ENCODE measurements around the gene AP3S1.
"Not testable (repeated sequence)": the region's sequence is repeated elsewhere in the genome, so short reads cannot be mapped to it uniquely, and the experiment has no call there.

AP3S1 gene

GRCh38 chr5:115816226-115817081 is 25.3 kb upstream of the AP3S1 start, which contains the start of gene CDO1:
Gene CDO1, minus strand, starts transcription at chr5:115816659. Its CDS starts 262 bp downstream, at chr5:115816397.
- peak; percentile 78 for DNase-seq
- H3K27ac ChIP-seq (ENCODE audit: low read depth, low read length), result no peak within 1 kb of the TSS

GRCh38 chr5:115817386-115817785 is 24.3 kb upstream of the AP3S1 start:
- H3K56ac ChIP-seq (ENCODE audit: low read length), result no peak overlapping the region
- H3K27me3 ChIP-seq (ENCODE audit: insufficient read depth, low read length, poor library complexity), result peaks cover 7% of the 10 kb centered on the region
- WGBS (ENCODE audit: extremely low coverage, insufficient coverage, low lambda C conversion rate), result no CpG with 5 or more reads among the region's 7 CpGs
- H3K9ac ChIP-seq (ENCODE audit: low read length), result no peak overlapping the region
- H3K27ac ChIP-seq (ENCODE audit: low read depth, low read length), result no peak overlapping the region
- H4K5ac ChIP-seq (ENCODE audit: low read length), result no peak overlapping the region
- no peak overlapping the region for H3K4ac ChIP-seq (ENCODE audit: low read depth, low read length)
- H3K4me1 ChIP-seq (ENCODE audit: control insufficient read depth, low read depth, low read length), result no peaks in the 10 kb centered on the region
- no peaks in the 10 kb centered on the region for H3K36me3 ChIP-seq (ENCODE audit: control insufficient read depth, insufficient read depth, low read length)
- no peak overlapping the region for H3K4me2 ChIP-seq (ENCODE audit: low read length)
- no peak overlapping the region for H2AK5ac ChIP-seq (ENCODE audit: low read length)
- H3K23ac ChIP-seq (ENCODE audit: low read length), result no peak overlapping the region
- H3K79me1 ChIP-seq (ENCODE audit: low read length), result no peaks in the 10 kb centered on the region
- H2BK120ac ChIP-seq (ENCODE audit: low read depth, low read length), result no peak overlapping the region
- no peak overlapping the region for H2BK15ac ChIP-seq (replicated peaks; ENCODE audit: low read depth)
- H3K4me3 ChIP-seq (ENCODE audit: low read length), result no peak overlapping the region
- H4K8ac ChIP-seq (ENCODE audit: low read depth, low read length), result no peak overlapping the region
- DNase-seq, result no peak
- no peaks in the 10 kb centered on the region for H3K79me2 ChIP-seq (ENCODE audit: control insufficient read depth, insufficient read depth, low read length)
- H2BK5ac ChIP-seq (ENCODE audit: low read length), result no peak overlapping the region
- no peak overlapping the region for H3K18ac ChIP-seq (ENCODE audit: low read length)

More at GRCh38 chr5:115816226-115817081, 25.3 kb upstream of the AP3S1 start, which contains the start of gene CDO1:
- Histone ChIP-seq H3K4ac (ENCODE audit: low read depth, low read length) (no peak within 1 kb of the TSS), H3K9ac (ENCODE audit: low read length) (peak within 1 kb of the TSS; percentile 75), H2BK15ac (replicated peaks; ENCODE audit: low read depth) (no peak within 1 kb of the TSS), H3K4me2 (ENCODE audit: low read length) (peak within 1 kb of the TSS; percentile 87), H4K5ac (ENCODE audit: low read length) (no peak within 1 kb of the TSS), H3K4me3 (ENCODE audit: low read length) (peak within 1 kb of the TSS; percentile 61), H3K56ac (ENCODE audit: low read length) (peak within 1 kb of the TSS; percentile 83), H3K23ac (ENCODE audit: low read length) (no peak within 1 kb of the TSS), H2BK120ac (ENCODE audit: low read depth, low read length) (no peak within 1 kb of the TSS), H3K79me1 (ENCODE audit: low read length) (no peaks in the 10 kb centered on the region), H3K79me2 (ENCODE audit: control insufficient read depth, insufficient read depth, low read length) (no peaks in the 10 kb centered on the region), H2AK5ac (ENCODE audit: low read length) (no peak within 1 kb of the TSS), H3K18ac (ENCODE audit: low read length) (peak within 1 kb of the TSS; percentile 55), H4K8ac (ENCODE audit: low read depth, low read length) (peak within 1 kb of the TSS; percentile 3), H3K36me3 (ENCODE audit: control insufficient read depth, insufficient read depth, low read length) (no peaks in the 10 kb centered on the region), H3K4me1 (ENCODE audit: control insufficient read depth, low read depth, low read length) (no peaks in the 10 kb centered on the region), H3K27me3 (ENCODE audit: insufficient read depth, low read length, poor library complexity) (peaks cover 7% of the 10 kb centered on the region), H2BK5ac (ENCODE audit: low read length) (no peak within 1 kb of the TSS)
- WGBS (ENCODE audit: extremely low coverage, insufficient coverage, low lambda C conversion rate), result no CpG with 5 or more reads among the region's 69 CpGs

- Histone ChIP-seq H3K56ac (ENCODE audit: low read length) (no peak overlapping the region), H3K23ac (ENCODE audit: low read length) (no peak overlapping the region), H2BK5ac (ENCODE audit: low read length) (no peak overlapping the region), H3K79me2 (ENCODE audit: control insufficient read depth, insufficient read depth, low read length) (no peaks in the 10 kb centered on the region), H3K9ac (ENCODE audit: low read length) (no peak overlapping the region), H3K36me3 (ENCODE audit: control insufficient read depth, insufficient read depth, low read length) (no peaks in the 10 kb centered on the region), H3K79me1 (ENCODE audit: low read length) (no peaks in the 10 kb centered on the region), H4K5ac (ENCODE audit: low read length) (no peak overlapping the region), H3K18ac (ENCODE audit: low read length) (no peak overlapping the region), H4K8ac (ENCODE audit: low read depth, low read length) (no peak overlapping the region), H3K27ac (ENCODE audit: low read depth, low read length) (no peak overlapping the region), H3K27me3 (ENCODE audit: insufficient read depth, low read length, poor library complexity) (peaks cover 7% of the 10 kb centered on the region), H3K4me3 (ENCODE audit: low read length) (no peak overlapping the region), H3K4ac (ENCODE audit: low read depth, low read length) (no peak overlapping the region), H2BK120ac (ENCODE audit: low read depth, low read length) (no peak overlapping the region), H2BK15ac (replicated peaks; ENCODE audit: low read depth) (no peak overlapping the region), H3K4me2 (ENCODE audit: low read length) (no peak overlapping the region), H3K4me1 (ENCODE audit: control insufficient read depth, low read depth, low read length) (no peaks in the 10 kb centered on the region), H2AK5ac (ENCODE audit: low read length) (no peak overlapping the region)
- WGBS (ENCODE audit: extremely low coverage, insufficient coverage, low lambda C conversion rate), result no CpG with 5 or more reads among the region's 18 CpGs
- no peak for DNase-seq
Measured at GRCh38 chr5:115818821-115819220, 22.9 kb upstream of the AP3S1 start.

DNA sequence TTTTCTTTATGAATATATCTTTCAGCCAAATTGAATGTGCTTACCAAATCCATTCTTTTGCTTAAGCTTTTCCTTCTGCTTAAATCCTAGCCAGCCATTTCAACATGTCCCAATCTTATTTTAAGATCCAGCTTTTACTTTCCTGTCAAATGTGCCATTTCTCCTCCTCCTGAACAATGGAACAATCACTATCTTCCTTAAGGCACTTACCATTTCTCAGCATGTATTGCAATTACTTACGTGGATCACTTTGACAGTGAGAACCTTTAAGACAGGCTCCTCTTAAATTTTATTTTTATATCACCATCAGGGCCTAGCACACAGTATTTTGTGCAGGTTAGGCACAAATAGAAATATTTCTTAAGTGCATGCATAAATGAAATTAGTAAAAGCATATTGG is 20.9 kb upstream of the AP3S1 start:
- Histone ChIP-seq H2AK5ac (ENCODE audit: low read length) (no peak overlapping the region), H3K79me2 (ENCODE audit: control insufficient read depth, insufficient read depth, low read length) (no peaks in the 10 kb centered on the region), H4K5ac (ENCODE audit: low read length) (no peak overlapping the region), H3K79me1 (ENCODE audit: low read length) (no peaks in the 10 kb centered on the region), H3K9ac (ENCODE audit: low read length) (no peak overlapping the region), H3K27ac (ENCODE audit: low read depth, low read length) (no peak overlapping the region), H3K23ac (ENCODE audit: low read length) (no peak overlapping the region), H3K4me1 (ENCODE audit: control insufficient read depth, low read depth, low read length) (no peaks in the 10 kb centered on the region), H3K4me3 (ENCODE audit: low read length) (no peak overlapping the region), H2BK5ac (ENCODE audit: low read length) (no peak overlapping the region), H2BK120ac (ENCODE audit: low read depth, low read length) (no peak overlapping the region), H3K18ac (ENCODE audit: low read length) (no peak overlapping the region), H3K4me2 (ENCODE audit: low read length) (no peak overlapping the region), H3K36me3 (ENCODE audit: control insufficient read depth, insufficient read depth, low read length) (no peaks in the 10 kb centered on the region), H3K27me3 (ENCODE audit: insufficient read depth, low read length, poor library complexity) (no peaks in the 10 kb centered on the region), H2BK15ac (replicated peaks; ENCODE audit: low read depth) (no peak overlapping the region), H4K8ac (ENCODE audit: low read depth, low read length) (no peak overlapping the region), H3K56ac (ENCODE audit: low read length) (no peak overlapping the region), H3K4ac (ENCODE audit: low read depth, low read length) (no peak overlapping the region)
- no CpG with 5 or more reads among the region's 1 CpG for WGBS (ENCODE audit: extremely low coverage, insufficient coverage, low lambda C conversion rate)
- no peak for DNase-seq

- not testable (repeated sequence) for H2AK5ac ChIP-seq (ENCODE audit: low read length); H3K4ac ChIP-seq (ENCODE audit: low read depth, low read length); DNase-seq; H3K4me3 ChIP-seq (ENCODE audit: low read length); H3K56ac ChIP-seq (ENCODE audit: low read length); H3K36me3 ChIP-seq (ENCODE audit: control insufficient read depth, insufficient read depth, low read length); H4K5ac ChIP-seq (ENCODE audit: low read length); H4K8ac ChIP-seq (ENCODE audit: low read depth, low read length); H2BK120ac ChIP-seq (ENCODE audit: low read depth, low read length); H3K27me3 ChIP-seq (ENCODE audit: insufficient read depth, low read length, poor library complexity); H3K18ac ChIP-seq (ENCODE audit: low read length); H3K4me1 ChIP-seq (ENCODE audit: control insufficient read depth, low read depth, low read length); H3K9ac ChIP-seq (ENCODE audit: low read length); H3K79me1 ChIP-seq (ENCODE audit: low read length); H2BK5ac ChIP-seq (ENCODE audit: low read length); H3K4me2 ChIP-seq (ENCODE audit: low read length); H3K23ac ChIP-seq (ENCODE audit: low read length); H3K27ac ChIP-seq (ENCODE audit: low read depth, low read length); H2BK15ac ChIP-seq (replicated peaks; ENCODE audit: low read depth); H3K79me2 ChIP-seq (ENCODE audit: control insufficient read depth, insufficient read depth, low read length)
- no CpG with 5 or more reads among the region's 1 CpG for WGBS (ENCODE audit: extremely low coverage, insufficient coverage, low lambda C conversion rate)
Measured at GRCh38 chr5:115824983-115825382, 16.8 kb upstream of the AP3S1 start.

All from mesendoderm (in vitro differentiated cells).